HG02759 (cell line): Measurements from ENCODE around the gene TEX30.

ENCODE experiments used
- ATAC-seq: cut with Tn5 transposase; IDR thresholded peaks from one replicate; pipeline ENCODE4 v1.9.1; 2021; ENCODE audit warnings: mild to moderate bottlenecking, moderate library complexity; ENCODE audit not compliant: unreplicated experiment

Gene TEX30

DNA sequence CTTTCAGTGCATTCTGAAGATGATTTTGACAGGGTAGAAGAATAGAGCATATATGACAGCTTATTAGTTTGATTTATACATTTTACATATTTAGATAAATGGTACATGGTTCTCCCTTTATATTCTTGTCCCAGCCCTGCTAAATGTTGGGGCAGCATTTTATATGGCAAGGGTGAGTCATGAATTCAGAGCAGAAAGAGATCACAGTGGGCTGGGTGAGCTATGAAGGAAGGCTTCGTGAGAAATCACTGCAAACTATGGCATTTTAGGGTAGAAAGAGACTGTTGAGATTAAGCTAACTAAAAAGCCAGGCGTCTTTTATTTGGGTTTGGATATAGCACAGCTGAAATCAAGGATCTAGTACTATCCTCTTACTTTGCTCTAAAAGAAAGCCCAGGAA, 54.8 kb downstream of the TEX30 start:
- no peak for ATAC-seq
